VCaP (cell line): ENCODE results near the gene WDTC1.
"Not testable (repeated sequence)": the region's sequence is repeated elsewhere in the genome, so short reads cannot be mapped to it uniquely, and the experiment has no call there.

Experiments
- H3K27ac ChIP-seq: fragments of 450-650 bp; 2 replicates; pipeline ENCODE4 v1.5.1; 2017
- TF ChIP-seq, protein P1 (sequence below): fragments of 450-650 bp; conservative IDR thresholded peaks from 2 replicates; pipeline ENCODE4 v1.5.1; 2017; ENCODE audit warnings: mild to moderate bottlenecking, moderate library complexity

The WDTC1 gene, protein sequence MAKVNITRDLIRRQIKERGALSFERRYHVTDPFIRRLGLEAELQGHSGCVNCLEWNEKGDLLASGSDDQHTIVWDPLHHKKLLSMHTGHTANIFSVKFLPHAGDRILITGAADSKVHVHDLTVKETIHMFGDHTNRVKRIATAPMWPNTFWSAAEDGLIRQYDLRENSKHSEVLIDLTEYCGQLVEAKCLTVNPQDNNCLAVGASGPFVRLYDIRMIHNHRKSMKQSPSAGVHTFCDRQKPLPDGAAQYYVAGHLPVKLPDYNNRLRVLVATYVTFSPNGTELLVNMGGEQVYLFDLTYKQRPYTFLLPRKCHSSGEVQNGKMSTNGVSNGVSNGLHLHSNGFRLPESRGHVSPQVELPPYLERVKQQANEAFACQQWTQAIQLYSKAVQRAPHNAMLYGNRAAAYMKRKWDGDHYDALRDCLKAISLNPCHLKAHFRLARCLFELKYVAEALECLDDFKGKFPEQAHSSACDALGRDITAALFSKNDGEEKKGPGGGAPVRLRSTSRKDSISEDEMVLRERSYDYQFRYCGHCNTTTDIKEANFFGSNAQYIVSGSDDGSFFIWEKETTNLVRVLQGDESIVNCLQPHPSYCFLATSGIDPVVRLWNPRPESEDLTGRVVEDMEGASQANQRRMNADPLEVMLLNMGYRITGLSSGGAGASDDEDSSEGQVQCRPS

GRCh38 chr1:27234049-27234882 lies at the start of gene WDTC1:
Gene WDTC1 (plus strand): TSS chr1:27234632. CDS start chr1:27261055, 26,423 bp downstream.
- H3K27ac ChIP-seq = peak within 1 kb of the TSS; percentile 75
- TF ChIP-seq, protein P1, sequence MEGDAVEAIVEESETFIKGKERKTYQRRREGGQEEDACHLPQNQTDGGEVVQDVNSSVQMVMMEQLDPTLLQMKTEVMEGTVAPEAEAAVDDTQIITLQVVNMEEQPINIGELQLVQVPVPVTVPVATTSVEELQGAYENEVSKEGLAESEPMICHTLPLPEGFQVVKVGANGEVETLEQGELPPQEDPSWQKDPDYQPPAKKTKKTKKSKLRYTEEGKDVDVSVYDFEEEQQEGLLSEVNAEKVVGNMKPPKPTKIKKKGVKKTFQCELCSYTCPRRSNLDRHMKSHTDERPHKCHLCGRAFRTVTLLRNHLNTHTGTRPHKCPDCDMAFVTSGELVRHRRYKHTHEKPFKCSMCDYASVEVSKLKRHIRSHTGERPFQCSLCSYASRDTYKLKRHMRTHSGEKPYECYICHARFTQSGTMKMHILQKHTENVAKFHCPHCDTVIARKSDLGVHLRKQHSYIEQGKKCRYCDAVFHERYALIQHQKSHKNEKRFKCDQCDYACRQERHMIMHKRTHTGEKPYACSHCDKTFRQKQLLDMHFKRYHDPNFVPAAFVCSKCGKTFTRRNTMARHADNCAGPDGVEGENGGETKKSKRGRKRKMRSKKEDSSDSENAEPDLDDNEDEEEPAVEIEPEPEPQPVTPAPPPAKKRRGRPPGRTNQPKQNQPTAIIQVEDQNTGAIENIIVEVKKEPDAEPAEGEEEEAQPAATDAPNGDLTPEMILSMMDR = no peak

- H3K27ac ChIP-seq = not testable (repeated sequence)
Observed at GRCh38 chr1:27184665-27185064, 49.8 kb upstream of the WDTC1 start.

- TF ChIP-seq, protein P1 = no peak
- no peak overlapping the region for H3K27ac ChIP-seq
Observed at GRCh38 chr1:27192039-27192529, 42.3 kb upstream of the WDTC1 start.

GRCh38 chr1:27193194-27193593 lies 41.2 kb upstream of the WDTC1 start:
- TF ChIP-seq, protein P1 = no peak
- no peak overlapping the region for H3K27ac ChIP-seq

- TF ChIP-seq, protein P1 = no peak
- H3K27ac ChIP-seq = no peak overlapping the region
Observed at GRCh38 chr1:27201295-27201694, 33.1 kb upstream of the WDTC1 start.

DNA sequence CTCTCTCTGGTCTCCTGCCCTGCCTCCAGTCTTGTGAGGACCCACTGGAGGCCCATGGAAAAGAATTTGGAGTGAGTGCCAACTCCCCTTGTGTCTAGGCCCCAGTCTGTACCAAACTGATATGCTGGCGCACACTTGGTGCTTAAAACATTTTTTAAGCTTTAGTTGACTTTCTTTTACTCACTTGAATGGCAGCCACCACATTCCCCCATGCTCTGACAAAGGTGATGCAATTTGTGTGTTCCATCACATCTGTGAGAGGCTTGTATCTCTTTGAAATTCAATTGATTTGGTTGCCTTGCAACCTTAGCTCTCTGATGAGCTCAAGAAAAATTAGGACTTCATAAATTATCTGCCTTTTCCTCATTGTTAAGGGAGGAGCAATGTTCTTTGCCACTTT lies 30.5 kb upstream of the WDTC1 start:
- TF ChIP-seq, protein P1 = no peak
- no peak overlapping the region for H3K27ac ChIP-seq

GRCh38 chr1:27207238-27207637 lies 27.2 kb upstream of the WDTC1 start:
- not testable (repeated sequence) for H3K27ac ChIP-seq

- not testable (repeated sequence) for H3K27ac ChIP-seq
Observed at GRCh38 chr1:27208143-27208850, 26.1 kb upstream of the WDTC1 start.
